ENCODE results near the gene SIGLEC15.

GRCh38 chr18:45854036-45854586 lies 28.6 kb downstream of the SIGLEC15 start:
- TF ChIP-seq, protein P1, sequence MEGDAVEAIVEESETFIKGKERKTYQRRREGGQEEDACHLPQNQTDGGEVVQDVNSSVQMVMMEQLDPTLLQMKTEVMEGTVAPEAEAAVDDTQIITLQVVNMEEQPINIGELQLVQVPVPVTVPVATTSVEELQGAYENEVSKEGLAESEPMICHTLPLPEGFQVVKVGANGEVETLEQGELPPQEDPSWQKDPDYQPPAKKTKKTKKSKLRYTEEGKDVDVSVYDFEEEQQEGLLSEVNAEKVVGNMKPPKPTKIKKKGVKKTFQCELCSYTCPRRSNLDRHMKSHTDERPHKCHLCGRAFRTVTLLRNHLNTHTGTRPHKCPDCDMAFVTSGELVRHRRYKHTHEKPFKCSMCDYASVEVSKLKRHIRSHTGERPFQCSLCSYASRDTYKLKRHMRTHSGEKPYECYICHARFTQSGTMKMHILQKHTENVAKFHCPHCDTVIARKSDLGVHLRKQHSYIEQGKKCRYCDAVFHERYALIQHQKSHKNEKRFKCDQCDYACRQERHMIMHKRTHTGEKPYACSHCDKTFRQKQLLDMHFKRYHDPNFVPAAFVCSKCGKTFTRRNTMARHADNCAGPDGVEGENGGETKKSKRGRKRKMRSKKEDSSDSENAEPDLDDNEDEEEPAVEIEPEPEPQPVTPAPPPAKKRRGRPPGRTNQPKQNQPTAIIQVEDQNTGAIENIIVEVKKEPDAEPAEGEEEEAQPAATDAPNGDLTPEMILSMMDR (conservative IDR thresholded peaks at IDR 0.05; ENCODE audit: low read depth, low read length): no peak
- no peak for TF ChIP-seq EZH2 (IDR thresholded peaks at IDR 0.05; ENCODE audit: borderline replicate concordance, low read depth, low read length, poor library complexity, severe bottlenecking)

All from A673 (cell line).